H1 (cell line): Measurements from ENCODE around the gene HHAT. TPM values are rescaled to one million over a fixed set of nuclear protein-coding genes. Genes with fewer than 3 reads are reported as not detected.

ENCODE experiments used
- CTCF ChIA-PET: fragments of 300-600 bp; sonication (Branson Sonifier 250); formaldehyde crosslinking; loops from one replicate; lab custom pipeline; 2021; ENCODE audit not compliant: partially characterized antibody; lab: Charles Lee
- POLR2A ChIA-PET: fragments of 300-600 bp; sonication (Branson Sonifier 250); formaldehyde crosslinking; loops from one replicate; lab custom pipeline; 2021; ENCODE audit warnings: inconsistent platforms; ENCODE audit not compliant: partially characterized antibody; lab: Charles Lee
- DNase-seq, 2 experiments: peaks; one replicate each; pipeline versions ENCODE4 v3.0.0 to v3.0.0-alpha.2; 2010 to 2022; ENCODE audit warnings: low spot score in 2 of 2, low read depth in 1 of 2, mixed read lengths in 1 of 2
- FAIRE-seq: peaks from 2 replicates; lab custom pipeline; 2011; peaks lifted over from hg19 to GRCh38; lab: Jason Lieb, UNC
- H2AFZ ChIP-seq: 2 replicates; pipeline ENCODE4 v1.8.1; 2012; ENCODE audit warnings: low read length, inconsistent platforms
- H2AK5ac ChIP-seq: 2 replicates; pipeline ENCODE4 v1.6.1; 2013; ENCODE audit warnings: low read depth, low read length
- H2BK120ac ChIP-seq: replicated peaks from 2 replicates; pipeline ENCODE3; 2013; ENCODE audit warnings: low read depth, low read length, inconsistent platforms
- H2BK12ac ChIP-seq: 2 replicates; pipeline ENCODE4 v1.6.1; 2013; ENCODE audit warnings: low read depth, low read length
- H2BK15ac ChIP-seq: 2 replicates; pipeline ENCODE4 v1.6.1; 2013; ENCODE audit warnings: low read length
- H2BK20ac ChIP-seq: 2 replicates; pipeline ENCODE4 v1.6.1; 2013; ENCODE audit warnings: low read length
- H2BK5ac ChIP-seq: 2 replicates; pipeline ENCODE4 v1.6.1; 2013; ENCODE audit warnings: low read depth, low read length
- H3K14ac ChIP-seq: 2 replicates; pipeline ENCODE4 v1.6.1; 2013; ENCODE audit warnings: inconsistent platforms; ENCODE audit not compliant: insufficient read length
- H3K18ac ChIP-seq: 2 replicates; pipeline ENCODE4 v1.6.1; 2013; ENCODE audit warnings: low read length; ENCODE audit errors: extremely low read depth
- H3K23ac ChIP-seq: 2 replicates; pipeline ENCODE4 v1.6.1; 2013; ENCODE audit warnings: inconsistent platforms; ENCODE audit not compliant: insufficient read length
- H3K23me2 ChIP-seq: 2 replicates; pipeline ENCODE4 v1.6.1; 2013; ENCODE audit warnings: low read depth, low read length
- H3K27ac ChIP-seq: 2 replicates; pipeline ENCODE4 v1.6.1; 2011; ENCODE audit warnings: low read depth, low read length, inconsistent platforms
- H3K27me3 ChIP-seq, 4 experiments: replicated peaks in 1 of 4; 1 replicate in 1 of 4; 2 replicates in 3 of 4; pipeline versions ENCODE4 v1.6.1 to v1.8.1; 2011 to 2013; ENCODE audit warnings: low read length in 3 of 4, mild to moderate bottlenecking in 3 of 4, inconsistent platforms in 2 of 4, mixed read lengths in 2 of 4, moderate library complexity in 1 of 4; ENCODE audit not compliant: control insufficient read depth in 3 of 4, insufficient read depth in 3 of 4; ENCODE audit errors: extremely low read depth in 1 of 4
- H3K36me3 ChIP-seq, 4 experiments: 2 replicates each; pipeline versions ENCODE4 v1.6.1 to v1.8.1; 2011 to 2013; ENCODE audit warnings: mild to moderate bottlenecking in 4 of 4, low read length in 3 of 4, moderate library complexity in 2 of 4, control low read depth in 1 of 4, inconsistent platforms in 1 of 4; ENCODE audit not compliant: insufficient read depth in 4 of 4, control insufficient read depth in 2 of 4
- H3K4ac ChIP-seq: replicated peaks from 2 replicates; pipeline ENCODE3; 2013; ENCODE audit warnings: low read length, low read depth, mixed read lengths, inconsistent platforms; ENCODE audit not compliant: insufficient read length
- H3K4me1 ChIP-seq, 4 experiments: replicated peaks in 1 of 4; 1 replicate in 1 of 4; 2 replicates in 3 of 4; pipeline versions ENCODE4 v1.6.1 to v1.8.1; 2011 to 2013; ENCODE audit warnings: low read length in 3 of 4, inconsistent platforms in 2 of 4, mixed read lengths in 1 of 4; ENCODE audit not compliant: insufficient read depth in 4 of 4, control insufficient read depth in 3 of 4
- H3K4me2 ChIP-seq, 2 experiments: 2 replicates each; pipeline versions ENCODE4 v1.6.1 to v1.8.1; 2011 to 2013; ENCODE audit warnings: low read depth in 2 of 2, low read length in 2 of 2, control low read depth in 1 of 2, inconsistent platforms in 1 of 2, mild to moderate bottlenecking in 1 of 2; ENCODE audit not compliant: insufficient read depth in 1 of 2
- H3K4me3 ChIP-seq, 4 experiments: fragments of 200-600, 300-600 bp in 1 of 4; sonication (generic), shearing (Covaris generic), sonication (Bioruptor Twin) in 1 of 4; 2 replicates each; pipeline versions ENCODE4 v1.5.1 to v1.8.1; 2011 to 2016; ENCODE audit warnings: low read length in 4 of 4, low read depth in 3 of 4, control low read depth in 2 of 4, inconsistent platforms in 2 of 4, mild to moderate bottlenecking in 2 of 4, mixed read lengths in 1 of 4, moderate library complexity in 1 of 4; ENCODE audit not compliant: insufficient read depth in 2 of 4; ENCODE audit errors: extremely low read depth in 1 of 4
- H3K56ac ChIP-seq: replicated peaks from 2 replicates; pipeline ENCODE3; 2013; ENCODE audit warnings: low read depth, mild to moderate bottlenecking, mixed read lengths, low read length, inconsistent platforms; ENCODE audit not compliant: insufficient read length
- H3K79me1 ChIP-seq: 2 replicates; pipeline ENCODE4 v1.6.1; 2013; ENCODE audit warnings: low read depth, low read length, control low read depth
- H3K79me2 ChIP-seq, 2 experiments: 2 replicates each; pipeline versions ENCODE4 v1.6.1 to v1.8.1; 2012 to 2013; ENCODE audit warnings: low read length in 2 of 2, mild to moderate bottlenecking in 2 of 2, inconsistent platforms in 1 of 2; ENCODE audit not compliant: insufficient read depth in 2 of 2, control insufficient read depth in 1 of 2
- H3K9ac ChIP-seq, 4 experiments: replicated peaks in 1 of 4; 1 replicate in 1 of 4; 2 replicates in 3 of 4; pipeline versions ENCODE4 v1.6.1 to v1.8.1; 2011 to 2013; ENCODE audit warnings: low read depth in 3 of 4, low read length in 3 of 4, control low read depth in 2 of 4, mild to moderate bottlenecking in 2 of 4, moderate library complexity in 2 of 4, inconsistent platforms in 1 of 4; ENCODE audit errors: extremely low read depth in 1 of 4
- H3K9me3 ChIP-seq, 2 experiments: 2 replicates each; pipeline versions ENCODE4 v1.6.1 to v1.8.1; 2012 to 2013; ENCODE audit warnings: mild to moderate bottlenecking in 2 of 2, moderate library complexity in 2 of 2, control low read depth in 1 of 2, inconsistent platforms in 1 of 2, low read depth in 1 of 2, low read length in 1 of 2, mixed read lengths in 1 of 2; ENCODE audit not compliant: insufficient read depth in 2 of 2
- H4K20me1 ChIP-seq, 2 experiments: replicated peaks in 1 of 2; 2 replicates each; pipeline versions ENCODE3 to v1.8.1; 2011 to 2013; ENCODE audit warnings: inconsistent platforms in 2 of 2, low read length in 2 of 2, mild to moderate bottlenecking in 1 of 2; ENCODE audit not compliant: insufficient read depth in 2 of 2, control insufficient read depth in 1 of 2
- H4K5ac ChIP-seq: 2 replicates; pipeline ENCODE4 v1.6.1; 2013; ENCODE audit warnings: low read length, low read depth, mixed read lengths, inconsistent platforms; ENCODE audit not compliant: insufficient read length
- H4K8ac ChIP-seq: 2 replicates; pipeline ENCODE4 v1.8.0; 2013; ENCODE audit warnings: mild to moderate bottlenecking, moderate library complexity, low read length, inconsistent platforms; ENCODE audit not compliant: insufficient read depth; ENCODE audit errors: extremely low read depth
- H4K91ac ChIP-seq: replicated peaks from 2 replicates; pipeline ENCODE3; 2013; ENCODE audit warnings: low read length, mixed read lengths, inconsistent platforms; ENCODE audit not compliant: insufficient read length
- ASH2L ChIP-seq: fragments of 200-600, 300-600 bp; sonication (generic); IDR thresholded peaks from one replicate; pipeline ENCODE4 v1.7.1; 2017; ENCODE audit warnings: low read length
- ATF2 ChIP-seq: IDR thresholded peaks from 2 replicates; pipeline ENCODE4 v1.6.1; 2012; ENCODE audit warnings: low read length, inconsistent platforms
- BRCA1 ChIP-seq: IDR thresholded peaks from 2 replicates; pipeline ENCODE4 v1.6.1; 2012; ENCODE audit warnings: low read depth, low read length, improper control_type of control experiment
- CREB1 ChIP-seq: IDR thresholded peaks from 2 replicates; pipeline ENCODE4 v1.6.1; 2012; ENCODE audit warnings: inconsistent platforms
- MAX ChIP-seq: IDR thresholded peaks from 2 replicates; pipeline ENCODE4 v1.6.1; 2012; ENCODE audit warnings: inconsistent platforms
- POLR2A ChIP-seq, 2 experiments: IDR thresholded peaks; 1 replicate in 1 of 2; 2 replicates in 1 of 2; pipeline ENCODE4 v1.6.1; 2011; ENCODE audit warnings: low read depth in 2 of 2, low read length in 2 of 2, mild to moderate bottlenecking in 2 of 2; ENCODE audit errors: control extremely low read depth in 1 of 2
- POU5F1 ChIP-seq: IDR thresholded peaks from 2 replicates; pipeline ENCODE4 v1.6.1; 2011; ENCODE audit warnings: low read depth, mild to moderate bottlenecking, low read length, moderate library complexity
- RBBP5 ChIP-seq: IDR thresholded peaks from 2 replicates; pipeline ENCODE4 v1.7.1; 2012; ENCODE audit warnings: low read depth, mild to moderate bottlenecking, inconsistent platforms, low read length, moderate library complexity, borderline replicate concordance
- RXRA ChIP-seq: IDR thresholded peaks from 2 replicates; pipeline ENCODE4 v1.6.1; 2011; ENCODE audit warnings: low read depth, mild to moderate bottlenecking, low read length, moderate library complexity; ENCODE audit not compliant: insufficient read depth
- SIRT6 ChIP-seq: IDR thresholded peaks from one replicate; pipeline ENCODE4 v1.7.1; 2012; ENCODE audit warnings: low read length, inconsistent platforms
- SP4 ChIP-seq: IDR thresholded peaks from 2 replicates; pipeline ENCODE4 v1.6.1; 2012; ENCODE audit warnings: low read length, inconsistent platforms
- SRF ChIP-seq: IDR thresholded peaks from 2 replicates; pipeline ENCODE4 v1.6.1; 2011; ENCODE audit warnings: mild to moderate bottlenecking, low read depth, low read length, moderate library complexity
- SUZ12 ChIP-seq: fragments of 200-600 bp; sonication (generic); IDR thresholded peaks from 2 replicates; pipeline ENCODE4 v1.6.1; 2012; ENCODE audit warnings: mild to moderate bottlenecking, inconsistent platforms, low read length, moderate library complexity, mixed read lengths
- TBP ChIP-seq: IDR thresholded peaks from 2 replicates; pipeline ENCODE4 v1.6.1; 2011; ENCODE audit warnings: low read depth, low read length, improper control_type of control experiment
- polyA plus RNA-seq, 7 experiments: library from polyadenylated mRNA; depleted of rRNA in 3 of 7; stranded (reverse) in 5 of 7; unstranded in 2 of 7; fragments of >200 nt in 5 of 7; fragments of 200-250 nt in 2 of 7; gene quantifications; 1 replicate in 5 of 7; 2 replicates in 1 of 7; 4 replicates in 1 of 7; pipeline versions ENCODE4 v1.2.1 to v1.2.3, GENCODE V29; 2011 to 2013; ENCODE audit warnings: missing spikeins in 2 of 7, mixed read lengths in 2 of 7
- total RNA-seq: library from RNA; stranded (reverse); fragmentation: NEBNext Ultra II Directional; extraction: Animal tissue kit (Norgen Biotek cat#: 25700); gene quantifications from 2 replicates; pipeline ENCODE4 v1.2.1, GENCODE V29; 2021

The HHAT gene
- total and polyA plus RNA-seq, 2 of the 8 experiments (the other 6 are each of a cell fraction or from before 2014, with no cell fraction given) = 0.15 to 0.51 TPM

- ChIA-PET CTCF (interaction anchor here (0.8 to 3.8 kb wide), 6 partner anchors 15 to 567 kb away, joined by 3 to 22 read pairs (median 4); partner anchors contain the start of gene KCNH1), POLR2A (no interaction called here)
- Histone ChIP-seq H3K14ac (no peak overlapping the region), H3K18ac (no peak overlapping the region), H3K79me2 (no peaks in the 10 kb centered on the region), H2AFZ (no peak overlapping the region), H2AK5ac (no peak overlapping the region), H2BK20ac (no peak overlapping the region), H2BK120ac (no peak overlapping the region), H2BK12ac (no peak overlapping the region), H3K27me3 (no peaks in the 10 kb centered on the region), H3K23ac (no peak overlapping the region), H2BK5ac (no peak overlapping the region), H3K4me1 (no peaks in the 10 kb centered on the region), H3K4ac (no peak overlapping the region), H4K8ac (no peak overlapping the region), H3K27ac (no peak overlapping the region), H3K23me2 (no peaks in the 10 kb centered on the region), H3K79me1 (no peaks in the 10 kb centered on the region), H4K5ac (no peak overlapping the region), H3K4me2 (no peak overlapping the region), H4K91ac (no peak overlapping the region), H3K4me3 (no peak overlapping the region), H3K36me3 (no peaks in the 10 kb centered on the region), H4K20me1 (no peaks in the 10 kb centered on the region), H3K56ac (no peak overlapping the region), H3K9me3 (no peaks in the 10 kb centered on the region), H2BK15ac (no peak overlapping the region), H3K9ac (no peak overlapping the region)
- DNase-seq = no peak
- FAIRE-seq = no peak
- TF ChIP-seq BRCA1 (no peak), SRF (no peak), CREB1 (no peak), RXRA (no peak), POLR2A (IDR thresholded peaks at IDR 0.05; ENCODE audit: control extremely low read depth in 1 of 2, low read depth in 2 of 2, low read length in 2 of 2) (no peak), POU5F1 (no peak), ASH2L (no peak), ATF2 (no peak), SIRT6 (no peak), SUZ12 (no peak), SP4 (no peak), RBBP5 (no peak), MAX (no peak), TBP (no peak)
Measured at GRCh38 chr1:210568631-210569030, 239.9 kb downstream of the HHAT start.
